BLaER1 treated with 17β-estradiol and CSF1 and Interleukin-3, amounts not matched to agents 10 nM and 100 nM (cell line): ENCODE data around the gene SAMD4A.
A peak's percentile ranks its signal among the peaks of the same experiment; 100 is the strongest.
"Not testable (repeated sequence)": the region's sequence is repeated elsewhere in the genome, so short reads cannot be mapped to it uniquely, and the experiment has no call there.

ENCODE experiments used
- H3K27ac ChIP-seq, 11 experiments: shearing (Covaris generic); formaldehyde crosslinking; 2 replicates each; pipeline ENCODE4 v1.8.1; 2022
- H3K27me3 ChIP-seq, 11 experiments: shearing (Covaris generic); formaldehyde crosslinking; 2 replicates each; pipeline ENCODE4 v1.8.1; 2022
- H3K36me3 ChIP-seq, 11 experiments: shearing (Covaris generic); formaldehyde crosslinking; 2 replicates each; pipeline ENCODE4 v1.8.1; 2022
- H3K4me1 ChIP-seq, 10 experiments: shearing (Covaris generic); formaldehyde crosslinking; 2 replicates each; pipeline ENCODE4 v1.8.1; 2022
- H3K4me2 ChIP-seq, 11 experiments: shearing (Covaris generic); formaldehyde crosslinking; 2 replicates each; pipeline ENCODE4 v1.8.1; 2022
- H3K4me3 ChIP-seq, 10 experiments: shearing (Covaris generic); formaldehyde crosslinking; 2 replicates each; pipeline ENCODE4 v1.8.1; 2022
- H3K9ac ChIP-seq, 11 experiments: shearing (Covaris generic); formaldehyde crosslinking; 2 replicates each; pipeline ENCODE4 v1.8.1; 2022
- H3K9me3 ChIP-seq, 11 experiments: shearing (Covaris generic); formaldehyde crosslinking; replicated peaks in 1 of 11; 2 replicates each; pipeline ENCODE4 v1.8.1; 2022
- H4K20me1 ChIP-seq, 11 experiments: shearing (Covaris generic); formaldehyde crosslinking; 2 replicates each; pipeline ENCODE4 v1.8.1; 2022
- Cebpa-rat ChIP-seq, 11 experiments: shearing (Covaris generic); IDR thresholded peaks; 2 replicates each; pipeline ENCODE4 v1.8.1; 2022

SAMD4A gene

DNA sequence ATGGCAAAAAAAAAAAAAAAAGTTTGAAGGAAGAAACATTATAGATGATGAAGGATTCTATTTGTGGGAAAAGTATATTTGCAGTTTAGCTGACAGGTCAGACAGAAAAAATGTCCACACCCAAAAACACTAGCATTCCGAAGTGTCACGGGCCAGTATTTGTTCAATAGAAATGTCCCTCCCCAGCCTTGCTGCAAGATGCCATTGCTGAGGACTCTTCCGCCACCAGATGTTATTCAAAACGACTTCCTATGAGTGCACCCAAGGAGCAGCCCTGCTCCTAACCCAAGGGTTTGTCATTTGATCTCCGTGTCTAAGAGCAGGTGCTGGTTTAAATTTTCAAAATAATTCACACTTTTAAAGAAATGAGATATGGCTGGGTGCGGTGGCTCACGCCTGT, 172.6 kb downstream of the SAMD4A start:
- no peak overlapping the region for H3K4me3 ChIP-seq
- H3K27me3 ChIP-seq, result no peaks in the 10 kb centered on the region
- H3K36me3 ChIP-seq, result peaks cover 0 to 36% (median 20%) of the 10 kb centered on the region in 11 experiments; a peak in 12 of 22 replicates
- H3K4me2 ChIP-seq, result no peak overlapping the region
- H3K9ac ChIP-seq, result no peak overlapping the region
- H3K9me3 ChIP-seq, result 0 out of 22 replicates have a peak, but pooled peaks cover 0 to 6% (median 0%) of the 10 kb centered on the region in 11 experiments
- no peak overlapping the region for H3K27ac ChIP-seq
- H3K4me1 ChIP-seq, result peaks cover 21 to 60% (median 40%) of the 10 kb centered on the region in 10 experiments
- peaks cover 0 to 63% (median 0%) of the 10 kb centered on the region in 11 experiments; a peak in 5 of 22 replicates for H4K20me1 ChIP-seq
- no peak for TF ChIP-seq Cebpa-rat (IDR thresholded peaks at IDR 0.05)

DNA sequence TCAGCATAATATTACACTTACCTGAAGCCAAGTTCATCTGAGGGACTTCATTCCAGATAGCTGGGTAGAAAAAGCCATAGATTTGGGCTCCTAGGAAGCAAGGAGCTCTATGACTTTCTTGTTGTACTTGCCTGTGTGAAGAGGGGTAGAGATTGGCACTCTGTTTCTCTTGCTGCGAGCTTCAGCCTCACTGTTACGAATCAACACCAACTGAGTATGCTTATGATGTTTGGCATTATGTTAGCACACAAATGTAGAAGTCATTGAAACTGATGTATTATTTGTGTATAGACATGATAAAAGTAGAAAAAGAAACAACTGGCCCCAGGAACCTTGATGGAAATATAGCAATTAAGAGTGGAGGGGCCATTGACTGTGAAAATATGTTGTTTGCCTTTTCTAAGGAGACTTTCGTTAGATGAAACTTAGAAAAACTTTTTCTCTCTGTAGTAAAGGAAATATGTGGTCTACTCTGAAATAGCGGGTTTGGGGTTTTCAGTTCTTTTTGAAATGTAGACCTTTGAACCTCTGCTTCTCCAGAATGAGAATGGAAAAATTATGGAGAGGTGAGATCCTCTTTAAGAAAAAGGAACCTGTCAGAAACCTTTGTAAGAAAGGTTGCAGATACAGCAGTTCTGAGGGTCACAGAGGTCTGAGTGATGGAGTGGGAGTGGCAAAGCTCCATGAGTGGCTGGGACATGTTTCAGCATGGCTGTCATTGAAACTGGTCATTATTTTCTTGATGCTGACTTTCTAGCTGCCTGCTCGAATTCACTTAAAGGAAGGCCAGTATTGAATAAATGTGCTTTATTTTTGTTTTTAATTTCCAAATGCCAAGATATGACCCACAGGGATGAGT, 175.8 kb downstream of the SAMD4A start:
- Histone ChIP-seq H3K9ac (no peak overlapping the region), H3K27ac (no peak overlapping the region), H3K36me3 (peaks cover 0 to 45% (median 31%) of the 10 kb centered on the region in 11 experiments; a peak in 14 of 22 replicates), H3K27me3 (no peaks in the 10 kb centered on the region), H3K4me3 (no peak overlapping the region), H3K9me3 (0 out of 22 replicates have a peak, but pooled peaks cover 0 to 6% (median 0%) of the 10 kb centered on the region in 11 experiments), H3K4me2 (peak overlapping the region in 7 of 11 experiments; percentile 10 to 51 (median 27); a peak in 11 of 22 replicates), H4K20me1 (peaks cover 0 to 55% (median 0%) of the 10 kb centered on the region in 11 experiments; a peak in 3 of 22 replicates), H3K4me1 (peaks cover 9 to 55% (median 28%) of the 10 kb centered on the region in 10 experiments)
- TF ChIP-seq Cebpa-rat (IDR thresholded peaks at IDR 0.05), result no peak

DNA sequence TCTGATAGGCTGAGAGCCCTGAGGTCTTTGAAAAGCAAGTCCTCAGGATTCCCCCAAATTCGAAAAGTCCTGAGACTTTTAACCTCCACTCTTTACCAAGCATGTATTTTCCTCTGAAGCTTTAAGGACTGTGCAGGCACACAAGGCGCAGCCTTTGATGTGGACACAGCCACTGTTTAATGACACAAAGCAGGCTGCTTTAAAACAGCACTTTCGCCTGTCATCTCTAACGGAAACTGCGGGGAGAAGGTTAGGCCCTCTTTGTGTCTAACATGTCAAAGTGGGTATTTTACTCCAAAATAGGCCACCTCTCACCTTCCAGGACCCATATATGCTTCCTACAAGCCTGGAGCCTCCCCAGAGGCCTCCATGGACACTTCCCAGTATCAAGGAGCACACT, 176.5 kb downstream of the SAMD4A start:
- Histone ChIP-seq H3K9ac (no peak overlapping the region), H4K20me1 (peaks cover 0 to 55% (median 0%) of the 10 kb centered on the region in 11 experiments; a peak in 3 of 22 replicates)

DNA sequence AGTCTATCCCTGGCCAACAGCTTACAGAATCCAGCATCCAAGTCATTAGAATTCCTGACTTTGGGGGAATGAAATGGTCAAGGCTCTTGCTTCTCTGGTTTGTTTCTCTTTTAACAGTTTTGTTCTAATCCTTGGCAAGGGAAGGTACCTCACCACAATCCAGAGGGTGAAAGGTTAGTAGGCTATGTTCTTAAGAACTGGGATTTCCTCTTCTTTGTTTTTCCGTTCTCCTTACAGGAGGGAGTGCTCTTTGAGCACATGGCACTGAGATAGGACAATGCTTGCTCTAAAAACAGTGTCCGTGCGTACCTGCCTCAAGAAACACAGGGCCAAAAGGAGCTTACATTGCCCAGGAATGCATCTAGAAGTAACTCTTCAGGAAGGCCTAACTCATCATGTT, 179.1 kb downstream of the SAMD4A start:
- peaks cover 0 to 45% (median 0%) of the 10 kb centered on the region in 11 experiments; a peak in 3 of 22 replicates for H4K20me1 ChIP-seq
- no peak overlapping the region for H3K4me3 ChIP-seq
- peaks cover 0 to 15% (median 0%) of the 10 kb centered on the region in 11 experiments; a peak in 2 of 22 replicates for H3K9me3 ChIP-seq
- peaks cover 0 to 46% (median 18%) of the 10 kb centered on the region in 10 experiments; a peak in 12 of 20 replicates for H3K4me1 ChIP-seq
- H3K27ac ChIP-seq, result no peak overlapping the region
- TF ChIP-seq Cebpa-rat (IDR thresholded peaks at IDR 0.05), result no peak
- H3K36me3 ChIP-seq, result peaks cover 4 to 52% (median 43%) of the 10 kb centered on the region in 11 experiments; a peak in 16 of 22 replicates
- no peak overlapping the region for H3K9ac ChIP-seq
- H3K27me3 ChIP-seq, result no peaks in the 10 kb centered on the region
- H3K4me2 ChIP-seq, result no peak overlapping the region

More for the DNA sequence above, 176.5 kb downstream of the SAMD4A start:
- Histone ChIP-seq H3K9me3 (0 out of 22 replicates have a peak, but pooled peaks cover 0 to 6% (median 0%) of the 10 kb centered on the region in 11 experiments), H3K27me3 (no peaks in the 10 kb centered on the region), H3K4me1 (peaks cover 3 to 48% (median 22%) of the 10 kb centered on the region in 10 experiments), H3K27ac (no peak overlapping the region), H3K4me3 (no peak overlapping the region), H3K36me3 (peaks cover 0 to 45% (median 33%) of the 10 kb centered on the region in 11 experiments; a peak in 14 of 22 replicates), H3K4me2 (peak overlapping the region in 5 of 11 experiments; percentile 7 to 51 (median 27); a peak in 2 of 22 replicates)
- no peak for TF ChIP-seq Cebpa-rat (IDR thresholded peaks at IDR 0.05)

DNA sequence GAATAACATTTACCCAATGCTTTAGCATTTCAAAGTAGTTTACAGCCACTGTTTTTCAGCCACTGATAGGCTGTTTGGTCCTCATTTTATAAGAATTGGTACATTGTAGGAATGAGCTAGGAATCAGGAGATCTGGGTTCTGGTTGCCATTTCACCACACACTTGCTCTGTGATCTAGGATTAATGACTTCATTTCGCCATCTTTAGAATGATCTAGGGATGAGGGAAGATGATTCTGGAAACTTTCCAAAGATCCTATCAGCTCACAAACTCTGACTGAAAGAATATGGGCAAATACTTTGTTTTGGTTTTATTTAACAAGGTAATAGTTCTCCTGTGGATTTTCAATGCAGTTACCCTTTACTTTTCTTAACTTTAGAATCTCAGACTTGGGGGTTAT, 180.7 kb downstream of the SAMD4A start:
- Histone ChIP-seq H3K4me1 (peaks cover 0 to 42% (median 18%) of the 10 kb centered on the region in 10 experiments; a peak in 12 of 20 replicates), H3K9me3 (peaks cover 0 to 15% (median 0%) of the 10 kb centered on the region in 11 experiments; a peak in 2 of 22 replicates), H3K9ac (no peak overlapping the region), H4K20me1 (peaks cover 0 to 32% (median 0%) of the 10 kb centered on the region in 11 experiments; a peak in 3 of 22 replicates), H3K4me2 (no peak overlapping the region), H3K4me3 (no peak overlapping the region), H3K27ac (no peak overlapping the region), H3K27me3 (no peaks in the 10 kb centered on the region), H3K36me3 (peaks cover 12 to 66% (median 53%) of the 10 kb centered on the region in 11 experiments; a peak in 18 of 22 replicates)
- no peak for TF ChIP-seq Cebpa-rat (IDR thresholded peaks at IDR 0.05)

DNA sequence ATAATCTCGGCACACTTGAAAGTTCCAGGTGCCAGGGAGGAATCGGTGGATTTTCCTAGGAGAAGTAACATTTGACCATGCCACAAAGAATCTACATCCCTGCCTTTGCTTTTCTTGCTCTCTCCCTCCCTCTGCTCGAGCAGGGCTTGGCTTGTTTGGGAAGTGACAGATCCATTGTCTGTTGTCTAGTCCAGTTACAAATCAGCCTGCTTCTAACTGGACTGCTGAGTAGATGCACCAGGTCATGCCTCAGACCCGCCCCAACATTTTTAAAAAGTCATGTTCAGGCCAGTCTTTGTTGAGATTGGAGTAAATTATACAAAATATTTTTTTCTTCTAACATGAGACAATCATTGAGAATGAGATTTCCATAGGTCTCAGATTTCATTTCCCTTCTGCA, 182.3 kb downstream of the SAMD4A start:
- H3K36me3 ChIP-seq, result peaks cover 12 to 69% (median 61%) of the 10 kb centered on the region in 11 experiments; a peak in 19 of 22 replicates
- TF ChIP-seq Cebpa-rat (IDR thresholded peaks at IDR 0.05), result no peak
- H3K9me3 ChIP-seq, result peaks cover 0 to 15% (median 0%) of the 10 kb centered on the region in 11 experiments; a peak in 2 of 22 replicates

DNA sequence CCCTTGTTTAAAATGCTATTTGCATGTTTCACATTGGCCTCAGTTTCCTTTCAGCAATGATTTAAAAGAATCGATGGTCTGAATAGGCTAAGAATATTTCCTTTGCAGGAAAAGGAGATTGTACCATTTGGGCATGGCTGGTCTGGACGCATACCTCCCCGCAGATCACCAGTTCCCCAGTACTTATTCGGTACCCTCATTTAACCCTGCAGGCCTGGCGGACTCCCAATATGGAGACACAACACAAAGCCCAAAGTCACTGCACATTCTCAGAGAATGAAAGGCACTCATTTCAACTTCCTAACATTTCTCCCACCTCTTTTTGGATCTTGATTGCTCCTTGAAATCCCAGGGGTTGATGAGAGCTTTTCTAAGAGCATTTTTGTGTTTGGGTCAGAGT, 182.8 kb downstream of the SAMD4A start:
- no peak overlapping the region for H3K4me3 ChIP-seq
- H3K4me2 ChIP-seq, result no peak overlapping the region
- TF ChIP-seq Cebpa-rat (IDR thresholded peaks at IDR 0.05), result no peak
- H4K20me1 ChIP-seq, result peaks cover 0 to 13% (median 0%) of the 10 kb centered on the region in 11 experiments; a peak in 2 of 22 replicates
- peaks cover 0 to 15% (median 0%) of the 10 kb centered on the region in 11 experiments; a peak in 2 of 22 replicates for H3K9me3 ChIP-seq
- no peaks in the 10 kb centered on the region for H3K27me3 ChIP-seq
- no peak overlapping the region for H3K27ac ChIP-seq
- H3K36me3 ChIP-seq, result peaks cover 12 to 74% (median 67%) of the 10 kb centered on the region in 11 experiments; a peak in 19 of 22 replicates
- no peak overlapping the region for H3K9ac ChIP-seq
- peaks cover 0 to 24% (median 7%) of the 10 kb centered on the region in 10 experiments; a peak in 11 of 20 replicates for H3K4me1 ChIP-seq

More for the DNA sequence above, 182.3 kb downstream of the SAMD4A start:
- Histone ChIP-seq H3K27me3 (no peaks in the 10 kb centered on the region), H3K4me1 (peaks cover 0 to 27% (median 9%) of the 10 kb centered on the region in 10 experiments; a peak in 11 of 20 replicates), H3K9ac (no peak overlapping the region), H3K4me3 (no peak overlapping the region), H3K27ac (no peak overlapping the region), H3K4me2 (no peak overlapping the region), H4K20me1 (peaks cover 0 to 17% (median 0%) of the 10 kb centered on the region in 11 experiments; a peak in 2 of 22 replicates)

DNA sequence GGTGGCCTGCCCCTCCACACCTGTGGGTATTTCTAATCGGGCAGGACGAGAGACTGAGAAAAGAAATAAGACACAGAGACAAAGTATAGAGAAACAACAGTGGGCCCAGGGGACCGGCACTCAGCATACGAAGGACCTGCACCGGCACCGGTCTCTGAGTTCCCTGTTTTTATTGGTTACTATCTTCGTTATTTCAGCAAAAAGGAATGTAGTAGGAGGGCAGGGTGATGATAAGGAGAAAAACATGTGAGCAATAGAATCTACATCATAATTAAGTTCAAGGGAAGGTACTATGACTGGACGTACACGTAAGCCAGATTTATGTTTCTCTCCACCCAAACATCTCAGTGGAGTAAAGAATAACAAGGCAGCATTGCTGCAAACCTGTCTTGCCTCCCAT, 185.7 kb downstream of the SAMD4A start:
- not testable (repeated sequence) for H3K27ac ChIP-seq, H3K27me3 ChIP-seq, H3K4me2 ChIP-seq, H3K9ac ChIP-seq, H3K4me3 ChIP-seq
- peaks cover 12 to 76% (median 57%) of the 10 kb centered on the region in 11 experiments; a peak in 19 of 22 replicates for H3K36me3 ChIP-seq
- H4K20me1 ChIP-seq, result peaks cover 0 to 16% (median 0%) of the 10 kb centered on the region in 11 experiments; a peak in 4 of 22 replicates
- H3K9me3 ChIP-seq, result peaks cover 0 to 15% (median 0%) of the 10 kb centered on the region in 11 experiments; a peak in 2 of 22 replicates
- peaks cover 21 to 46% (median 34%) of the 10 kb centered on the region in 10 experiments for H3K4me1 ChIP-seq

DNA sequence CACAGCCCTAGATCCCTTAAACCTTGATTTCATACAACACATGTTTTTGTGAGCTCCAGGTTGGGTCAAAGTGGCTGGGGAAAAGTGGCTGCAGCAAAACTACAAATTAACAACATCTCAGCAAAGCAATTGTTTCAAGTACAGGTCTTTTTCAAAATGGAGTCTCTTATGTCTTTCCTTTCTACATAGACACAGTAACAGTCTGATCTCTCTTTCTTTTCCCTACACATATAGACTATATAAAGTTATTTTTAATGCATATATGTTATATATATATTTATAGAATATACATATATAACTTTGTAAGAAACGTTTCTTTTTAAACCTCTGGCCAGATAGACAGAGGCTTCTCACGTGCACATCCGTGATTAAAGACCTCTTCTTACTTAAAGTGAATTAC, 186.5 kb downstream of the SAMD4A start:
- H3K9ac ChIP-seq, H3K4me3 ChIP-seq, H3K4me2 ChIP-seq, H3K27me3 ChIP-seq, H3K27ac ChIP-seq: not testable (repeated sequence)
- peaks cover 29 to 53% (median 42%) of the 10 kb centered on the region in 10 experiments for H3K4me1 ChIP-seq
- peaks cover 0 to 22% (median 0%) of the 10 kb centered on the region in 11 experiments; a peak in 4 of 22 replicates for H4K20me1 ChIP-seq
- peaks cover 0 to 14% (median 0%) of the 10 kb centered on the region in 11 experiments; a peak in 2 of 22 replicates for H3K9me3 ChIP-seq
- H3K36me3 ChIP-seq, result peaks cover 11 to 74% (median 56%) of the 10 kb centered on the region in 11 experiments; a peak in 19 of 22 replicates
